GM18519 (cell line): Measurements from ENCODE around the gene LSAMP.

Experiments used
- ATAC-seq: cut with Tn5 transposase; IDR thresholded peaks from one replicate; pipeline ENCODE4 v1.9.1; 2021; ENCODE audit warnings: mild to moderate bottlenecking, moderate library complexity; ENCODE audit not compliant: unreplicated experiment, low FRiP score

LSAMP gene

DNA sequence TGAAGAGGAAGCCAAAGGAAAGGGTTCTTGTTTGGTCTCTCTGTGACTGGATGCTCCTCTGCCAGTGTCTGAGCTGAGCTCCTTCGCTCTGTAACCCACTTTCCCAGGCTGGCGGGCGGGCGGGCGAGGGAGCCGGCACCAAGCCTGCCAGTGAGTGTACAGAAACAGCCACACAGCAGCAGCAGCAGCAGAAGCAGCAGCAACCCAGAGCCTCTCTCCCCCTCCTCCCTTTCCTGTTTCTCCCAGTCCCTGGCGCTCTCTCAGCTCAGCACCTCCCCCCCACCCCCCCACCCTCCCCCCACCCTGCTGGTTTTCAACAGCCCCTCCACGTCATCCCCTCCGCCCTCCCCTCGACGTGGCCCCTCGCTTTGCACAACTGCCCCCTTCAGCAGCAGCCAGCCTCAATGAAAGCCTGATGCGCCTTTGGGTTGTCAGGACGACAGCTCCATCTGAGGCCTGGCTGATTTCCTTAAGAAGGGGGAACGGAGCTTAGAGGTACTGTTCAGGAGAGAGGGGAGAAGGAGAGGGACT, at the start of gene LSAMP:
Gene LSAMP (minus strand): TSS at position 177 of the 531 bp plus-strand sequence.
- no peak for ATAC-seq

DNA sequence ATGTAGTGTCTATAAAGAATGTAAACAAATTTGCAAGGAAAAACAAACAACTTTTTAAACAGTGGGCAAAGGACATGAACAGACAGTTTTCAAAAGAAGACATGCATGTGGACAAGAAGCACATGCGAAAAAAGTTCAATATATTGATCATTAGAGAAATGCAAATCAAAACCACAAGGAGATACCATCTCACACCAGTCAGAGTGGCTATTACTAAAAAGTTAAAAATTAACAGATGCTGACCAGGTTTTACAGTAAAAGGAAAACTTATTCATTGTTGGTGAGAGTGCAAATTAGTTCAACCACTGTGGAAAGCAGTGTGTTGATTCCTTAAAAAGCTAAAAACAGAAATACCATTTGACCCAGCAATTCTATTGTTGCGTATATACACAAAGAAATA, 47.1 kb upstream of the LSAMP start:
- no peak for ATAC-seq

DNA sequence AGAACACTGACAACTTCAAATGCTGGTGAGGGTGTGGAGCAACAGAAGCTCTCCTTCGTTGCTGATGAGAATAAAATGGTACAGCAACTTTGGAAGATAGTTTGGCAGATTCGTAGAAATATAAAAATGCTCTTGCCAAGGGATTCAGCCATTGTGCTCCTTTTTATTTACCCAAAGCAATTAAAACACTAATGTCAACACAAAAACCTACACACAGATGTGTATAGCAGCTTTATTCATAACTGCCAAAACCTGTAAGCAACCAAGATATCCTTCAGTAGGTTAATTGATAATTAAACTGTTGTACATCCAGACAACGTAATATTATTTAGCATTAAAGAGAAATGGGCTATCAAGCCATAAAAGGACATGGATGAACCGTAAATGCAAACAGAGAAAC, 37.8 kb upstream of the LSAMP start:
- no peak for ATAC-seq

DNA sequence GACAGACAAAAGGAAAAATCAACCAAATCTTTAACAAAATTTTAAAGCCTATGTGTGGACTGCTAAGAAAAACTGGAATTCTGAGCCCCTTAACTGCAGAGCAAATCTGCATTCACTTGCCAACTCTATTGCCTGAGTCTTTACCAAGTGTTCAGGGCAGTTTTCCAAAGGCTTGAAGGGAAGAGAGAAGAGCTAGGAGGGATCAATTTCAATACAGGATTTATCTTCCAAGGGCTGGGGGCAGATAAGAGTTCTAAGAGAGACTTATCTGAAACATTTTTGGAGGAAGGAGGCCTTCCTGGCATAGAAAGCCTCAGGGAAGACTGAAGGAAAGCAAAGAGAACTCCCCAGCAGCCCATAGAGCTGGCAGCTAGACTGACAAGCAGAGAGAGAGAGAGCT, 31.4 kb upstream of the LSAMP start:
- no peak for ATAC-seq

- no peak for ATAC-seq
Observed at GRCh38 chr3:116474801-116475200, 29.5 kb upstream of the LSAMP start.

GRCh38 chr3:116474032-116474780, 28.9 kb upstream of the LSAMP start:
- no peak for ATAC-seq

DNA sequence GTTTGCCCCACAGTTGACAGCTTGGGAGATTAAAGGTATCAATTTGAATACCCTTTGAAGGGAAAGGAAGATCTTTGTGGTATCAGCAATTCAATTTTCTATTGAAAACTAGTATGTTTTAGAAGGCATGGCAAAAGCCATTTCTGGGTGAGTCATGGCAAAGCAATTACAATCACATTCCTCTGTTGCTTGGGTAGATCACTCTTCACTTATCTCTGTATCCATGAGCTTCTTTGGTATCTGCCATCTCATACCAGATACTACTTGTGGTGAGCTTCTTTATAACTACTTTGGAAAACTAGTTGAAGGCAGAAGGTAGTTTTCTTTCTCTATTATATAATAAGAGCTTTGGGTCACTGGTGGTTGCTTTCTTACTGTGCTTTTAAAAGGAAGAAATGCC, 28.3 kb upstream of the LSAMP start:
- ATAC-seq = no peak

GRCh38 chr3:116470605-116471197, 25.4 kb upstream of the LSAMP start:
- no peak for ATAC-seq

- ATAC-seq = no peak
Observed at GRCh38 chr3:116469546-116469945, 24.3 kb upstream of the LSAMP start.

DNA sequence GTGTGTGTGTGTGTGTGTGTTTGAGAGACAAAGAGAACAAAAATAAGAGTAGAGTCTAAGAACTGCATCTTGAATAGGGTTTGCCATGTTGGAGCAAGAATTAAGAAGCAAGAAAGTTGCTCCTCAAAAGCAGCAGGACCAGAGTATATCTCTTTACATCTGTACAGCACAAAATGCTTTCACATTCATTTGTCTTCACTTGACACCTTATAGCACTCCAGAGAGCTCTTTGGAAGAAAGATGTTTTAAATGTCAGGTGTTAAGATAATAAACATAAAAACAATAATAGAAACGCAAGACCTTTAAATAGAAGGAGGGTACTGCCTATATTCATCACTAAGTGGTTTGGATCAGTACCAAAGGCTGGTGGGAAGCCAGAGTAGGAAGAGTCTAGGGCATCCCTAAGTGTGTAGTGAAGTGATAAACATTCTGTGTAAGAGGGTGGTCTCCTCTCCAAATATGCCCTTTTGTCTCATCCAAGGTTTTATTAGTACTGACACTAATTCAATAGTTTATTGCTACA, 19.1 kb upstream of the LSAMP start:
- no peak for ATAC-seq

DNA sequence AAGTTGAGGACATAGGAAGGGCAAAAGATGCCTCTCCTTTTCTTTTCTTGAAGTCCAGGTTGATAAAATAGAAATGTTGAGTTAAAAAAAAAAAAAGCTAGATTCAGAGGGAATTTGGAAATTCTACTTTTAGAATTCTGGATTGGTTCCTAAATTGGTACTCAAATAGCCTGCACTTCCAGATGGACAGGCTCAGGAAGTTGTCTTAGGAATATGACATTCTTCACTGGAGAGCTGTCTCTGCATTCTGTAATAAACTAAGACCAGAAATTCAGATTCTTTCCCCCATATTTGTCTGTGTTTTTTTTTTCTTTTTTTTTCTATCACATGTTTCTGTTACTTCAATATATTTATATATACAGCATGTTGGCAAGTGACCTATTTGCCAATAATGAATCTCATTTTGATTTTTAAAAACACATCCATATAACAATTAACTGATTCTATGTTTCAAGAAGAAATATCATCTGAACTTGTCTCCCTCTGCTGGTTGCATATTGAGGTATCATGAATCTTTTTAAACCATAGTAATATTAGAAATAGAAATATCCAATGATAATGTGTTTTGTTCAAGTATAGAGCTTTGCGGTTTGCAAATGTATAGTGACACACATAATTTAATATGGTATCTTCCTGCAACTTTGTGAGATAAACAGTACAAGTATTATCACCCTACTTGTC, 8.5 kb upstream of the LSAMP start:
- ATAC-seq = no peak

- no peak for ATAC-seq
Observed at GRCh38 chr3:116449546-116450350, 4.5 kb upstream of the LSAMP start.

DNA sequence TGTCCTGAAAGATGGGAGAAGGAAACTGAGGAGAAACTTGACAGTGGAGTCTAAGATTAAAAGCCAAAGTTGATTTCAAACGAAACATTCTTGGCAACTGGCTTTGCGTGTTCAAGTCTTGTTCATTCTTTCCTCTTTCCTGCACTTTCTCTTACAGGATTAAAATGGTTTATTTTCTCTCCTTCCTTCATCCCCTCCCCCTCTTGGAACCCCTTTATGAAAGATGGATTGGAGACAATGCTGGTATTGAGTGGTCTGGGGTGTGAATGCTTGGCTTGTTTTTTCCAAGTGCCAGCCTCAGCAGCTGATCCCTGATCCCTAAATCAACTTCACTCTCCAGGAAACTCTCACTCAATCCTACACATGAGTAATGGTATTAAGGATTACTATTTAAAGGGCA, 703 bp upstream of the LSAMP start:
- no peak for ATAC-seq

DNA sequence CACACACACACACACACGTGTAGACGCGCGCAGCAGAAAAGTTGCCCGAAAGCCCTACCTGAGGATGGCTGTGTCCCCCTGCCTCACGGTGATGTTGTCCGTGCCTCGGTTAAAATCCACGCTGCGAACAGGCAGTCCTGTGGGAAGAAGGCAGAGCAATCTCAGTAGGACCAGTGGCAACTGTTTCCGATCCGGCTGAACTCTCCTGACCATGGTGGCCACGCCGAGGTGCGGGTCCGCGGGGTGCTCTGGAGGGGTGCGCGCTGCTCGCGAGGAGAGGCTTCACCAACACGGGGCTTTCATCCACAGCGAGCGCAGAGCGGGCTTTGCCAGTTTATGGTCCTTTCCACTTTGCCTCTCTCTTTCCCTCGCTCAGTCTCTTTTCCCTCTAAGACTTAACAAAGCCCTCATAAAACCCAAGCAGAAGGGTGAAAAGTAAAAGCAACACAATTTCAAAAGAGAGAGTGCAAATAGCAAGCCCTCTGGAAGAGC, 422 bp downstream of the LSAMP start:
- no peak for ATAC-seq

DNA sequence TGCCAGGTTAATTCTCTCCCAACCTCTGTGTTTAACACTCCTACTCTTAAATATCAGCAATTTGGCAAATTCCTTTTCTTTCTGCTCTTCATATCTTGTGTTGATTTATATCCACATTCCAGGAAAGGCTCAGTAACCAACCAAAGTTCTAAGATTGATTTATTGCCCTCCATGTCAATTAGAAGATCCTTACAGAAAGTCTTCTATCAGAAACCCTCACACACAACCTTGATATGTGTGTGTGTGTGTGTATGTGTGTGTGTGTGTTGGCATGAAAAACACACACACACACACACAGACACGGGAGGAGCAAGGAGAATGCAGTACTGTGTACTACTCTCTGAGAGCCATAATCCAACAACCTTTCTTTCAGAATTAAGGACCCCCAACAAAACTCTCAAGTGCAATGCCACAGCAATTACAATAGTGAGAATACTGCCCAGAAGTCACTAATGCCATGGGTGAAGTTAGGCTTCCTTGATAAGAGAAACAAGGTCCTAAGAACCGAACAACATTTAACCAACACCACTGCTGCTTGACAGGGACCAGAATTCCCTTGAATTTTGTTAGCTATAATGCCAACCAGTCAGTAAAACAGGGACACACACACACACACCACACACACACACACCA, 1.1 kb downstream of the LSAMP start:
- ATAC-seq = no peak

DNA sequence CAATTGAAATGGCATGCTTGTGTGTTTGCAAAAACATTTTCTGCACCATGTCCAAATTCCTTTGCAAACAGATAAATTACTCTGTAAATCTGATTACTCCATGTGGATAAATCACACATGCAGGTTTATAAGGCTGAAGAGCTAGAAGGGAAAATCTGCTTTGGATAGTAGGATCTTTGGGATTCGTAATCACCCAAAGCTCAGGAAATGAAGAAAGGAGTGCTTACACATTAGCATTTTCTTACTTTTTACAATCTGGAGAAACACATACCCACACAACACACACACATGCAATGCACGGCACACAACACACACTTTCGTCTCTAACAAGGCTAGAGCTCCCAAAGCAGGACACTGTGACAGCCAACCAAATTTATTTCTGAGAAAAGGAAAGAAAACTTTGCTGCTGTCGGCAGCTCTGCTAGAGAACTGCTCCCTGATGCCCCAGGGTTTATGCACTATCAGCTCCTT, 2.1 kb downstream of the LSAMP start:
- ATAC-seq = no peak

DNA sequence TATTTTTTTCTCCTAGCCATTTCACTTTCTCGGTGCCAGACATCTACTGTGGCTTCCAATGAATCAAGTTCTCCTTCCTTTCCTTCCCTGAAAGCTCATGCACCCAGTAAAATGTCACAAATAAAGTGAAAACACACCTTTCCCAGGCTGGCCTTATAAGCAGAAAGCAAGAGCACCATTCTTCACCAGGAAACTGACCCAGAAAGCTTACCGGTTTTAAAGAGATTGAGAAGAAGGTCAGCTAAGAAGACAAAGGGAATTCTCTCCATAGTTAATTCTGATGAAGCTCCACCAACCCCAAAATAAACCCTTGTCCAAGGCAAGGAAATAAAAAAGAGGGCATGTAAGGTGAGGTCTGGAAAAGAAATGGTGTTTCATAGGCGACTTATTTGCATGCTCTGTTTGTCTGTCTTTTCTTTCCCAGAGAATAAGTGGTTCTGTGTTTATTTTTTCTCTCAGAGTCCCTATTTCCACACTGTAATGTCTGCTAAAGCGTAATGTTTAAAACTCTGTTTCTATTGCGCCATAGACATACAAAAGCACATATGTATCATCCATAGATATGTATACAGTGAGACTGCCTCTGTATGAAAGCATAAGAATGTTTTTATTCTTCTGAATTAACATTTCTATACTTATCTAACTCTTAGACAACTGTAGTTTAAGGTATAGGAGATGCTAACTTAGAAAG, 2.8 kb downstream of the LSAMP start:
- no peak for ATAC-seq

- ATAC-seq = no peak
Observed at GRCh38 chr3:116441652-116442051, 3.6 kb downstream of the LSAMP start.

DNA sequence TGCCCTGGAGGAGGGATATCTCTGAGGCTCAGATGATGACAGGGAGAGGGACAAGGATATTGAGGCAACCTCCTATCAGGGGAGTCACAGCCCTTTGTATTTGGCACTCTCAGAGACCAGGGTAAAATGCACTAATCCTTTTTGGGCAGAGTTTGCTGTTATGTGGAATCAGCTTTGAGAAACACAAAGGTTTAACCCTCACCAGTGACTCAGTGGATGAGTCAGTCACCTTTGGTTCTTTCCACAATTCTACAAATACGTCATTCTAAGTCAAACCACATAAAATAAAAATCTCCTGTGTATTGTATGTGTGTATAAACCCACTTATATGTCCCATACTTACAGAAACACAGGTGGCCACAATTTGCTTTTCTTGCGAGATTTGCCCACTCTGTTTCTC, 5.1 kb downstream of the LSAMP start:
- no peak for ATAC-seq
